Superior temporal gyrus (tissue), 1 donor: ENCODE data around the gene XIRP2.

ENCODE experiments used
- DNase-seq: peaks from one replicate; pipeline ENCODE4 v3.0.0-alpha.2; 2016; ENCODE audit errors: extremely low spot score

XIRP2 gene

GRCh38 chr2:167135706-167136105 is 247.4 kb downstream of the XIRP2 start:
- DNase-seq: no peak

GRCh38 chr2:167136879-167137596 is 248.8 kb downstream of the XIRP2 start:
- no peak for DNase-seq

GRCh38 chr2:167140330-167140729 is 252.1 kb downstream of the XIRP2 start:
- DNase-seq: no peak

GRCh38 chr2:167140767-167141166 is 252.5 kb downstream of the XIRP2 start:
- DNase-seq: no peak

GRCh38 chr2:167142554-167142953 is 254.3 kb downstream of the XIRP2 start:
- no peak for DNase-seq

- no peak for DNase-seq
Observed at GRCh38 chr2:167144179-167144898, 256.1 kb downstream of the XIRP2 start.

- no peak for DNase-seq
Observed at GRCh38 chr2:167147271-167147941, 259.1 kb downstream of the XIRP2 start.

GRCh38 chr2:167151894-167152293 is 263.6 kb downstream of the XIRP2 start:
- no peak for DNase-seq

- DNase-seq: no peak
Observed at GRCh38 chr2:167157523-167157922, 269.2 kb downstream of the XIRP2 start.

- DNase-seq: no peak
Observed at GRCh38 chr2:167177196-167177595, 288.9 kb downstream of the XIRP2 start.

- DNase-seq: no peak
Observed at GRCh38 chr2:167181134-167181533, 292.9 kb downstream of the XIRP2 start.

GRCh38 chr2:167181688-167182087 is 293.4 kb downstream of the XIRP2 start:
- DNase-seq: no peak

GRCh38 chr2:167182403-167182802 is 294.1 kb downstream of the XIRP2 start:
- no peak for DNase-seq

- DNase-seq: peak; percentile 53
Observed at GRCh38 chr2:167183931-167184330, 295.7 kb downstream of the XIRP2 start.

GRCh38 chr2:167186465-167186864 is 298.2 kb downstream of the XIRP2 start:
- no peak for DNase-seq

- no peak for DNase-seq
Observed at GRCh38 chr2:167187049-167187727, 298.9 kb downstream of the XIRP2 start.

- DNase-seq: peak; percentile 74
Observed at GRCh38 chr2:167187978-167188967, 300.0 kb downstream of the XIRP2 start.

GRCh38 chr2:167190053-167190452 is 301.8 kb downstream of the XIRP2 start:
- no peak for DNase-seq

GRCh38 chr2:167191588-167191987 is 303.3 kb downstream of the XIRP2 start:
- no peak for DNase-seq

- DNase-seq: no peak
Observed at GRCh38 chr2:167192833-167193232, 304.6 kb downstream of the XIRP2 start.
